ENCODE results near the gene CCDC40.
"Not testable (repeated sequence)": the region's sequence is repeated elsewhere in the genome, so short reads cannot be mapped to it uniquely, and the experiment has no call there.

Gene CCDC40

GRCh38 chr17:80087346-80088265 is 51.2 kb downstream of the CCDC40 start:
- no peak for DNase-seq

GRCh38 chr17:80089762-80090161 is 53.3 kb downstream of the CCDC40 start:
- DNase-seq = no peak

GRCh38 chr17:80090164-80090563 is 53.7 kb downstream of the CCDC40 start:
- not testable (repeated sequence) for DNase-seq

- DNase-seq = no peak
Observed at GRCh38 chr17:80091376-80091775, 54.9 kb downstream of the CCDC40 start.

DNA sequence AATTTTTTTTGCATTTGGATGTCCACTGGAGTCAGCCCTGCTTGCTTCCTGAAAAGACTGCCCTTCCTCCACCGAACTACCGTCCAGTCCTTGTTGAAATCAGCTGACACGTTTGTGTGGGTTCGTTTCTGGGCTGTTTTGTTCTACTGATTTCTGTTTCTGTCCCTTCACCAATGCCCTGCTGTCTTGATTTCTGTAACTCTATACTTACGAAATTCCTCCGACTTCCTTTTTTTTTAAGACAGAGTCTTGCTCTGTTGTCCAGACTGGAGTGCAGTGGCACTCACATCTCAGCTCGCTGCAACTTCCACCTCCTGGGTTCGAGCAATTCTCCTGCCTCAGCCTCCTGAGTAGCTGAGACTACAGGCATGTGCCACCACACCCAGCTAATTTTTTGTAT is 56.5 kb downstream of the CCDC40 start:
- no peak for DNase-seq

DNA sequence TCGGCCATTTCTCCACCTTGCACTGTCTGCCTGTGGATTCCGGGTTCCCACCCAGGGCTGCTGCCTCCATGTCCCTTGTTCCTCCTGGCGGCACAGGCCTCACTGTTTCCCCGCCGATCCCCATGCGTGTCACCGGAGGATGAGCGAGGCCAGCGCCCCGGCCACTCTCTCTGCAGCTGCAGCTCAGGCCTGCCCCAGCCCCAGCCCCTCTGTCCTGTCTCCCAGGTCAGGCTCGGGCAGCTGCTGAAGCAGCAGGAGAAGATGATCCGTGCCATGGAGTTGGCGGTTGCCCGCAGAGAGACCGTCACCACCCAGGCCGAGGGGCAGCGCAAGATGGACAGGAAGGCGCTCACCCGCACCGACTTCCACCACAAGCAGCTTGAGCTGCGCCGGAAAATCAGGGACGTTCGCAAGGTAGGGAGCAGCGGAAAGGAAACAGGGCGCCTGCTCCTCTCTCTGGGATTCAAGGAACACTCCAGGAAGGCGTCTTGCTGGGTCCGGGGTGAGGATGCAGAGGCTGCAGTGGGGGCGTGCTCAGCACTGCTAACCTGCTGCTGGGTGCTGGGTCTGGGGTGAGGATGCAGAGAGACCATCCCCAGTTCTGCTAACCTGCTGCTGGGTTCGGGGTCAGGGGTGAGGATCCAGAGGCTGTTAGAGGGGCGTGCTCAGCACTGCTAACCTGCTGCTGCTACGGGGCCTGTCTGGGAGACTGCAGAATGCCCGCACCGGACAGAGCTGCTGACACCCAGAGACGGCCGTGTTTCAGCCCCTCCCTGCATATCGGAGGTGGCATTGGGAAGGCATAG is 58.8 kb downstream of the CCDC40 start:
- no peak for DNase-seq

DNA sequence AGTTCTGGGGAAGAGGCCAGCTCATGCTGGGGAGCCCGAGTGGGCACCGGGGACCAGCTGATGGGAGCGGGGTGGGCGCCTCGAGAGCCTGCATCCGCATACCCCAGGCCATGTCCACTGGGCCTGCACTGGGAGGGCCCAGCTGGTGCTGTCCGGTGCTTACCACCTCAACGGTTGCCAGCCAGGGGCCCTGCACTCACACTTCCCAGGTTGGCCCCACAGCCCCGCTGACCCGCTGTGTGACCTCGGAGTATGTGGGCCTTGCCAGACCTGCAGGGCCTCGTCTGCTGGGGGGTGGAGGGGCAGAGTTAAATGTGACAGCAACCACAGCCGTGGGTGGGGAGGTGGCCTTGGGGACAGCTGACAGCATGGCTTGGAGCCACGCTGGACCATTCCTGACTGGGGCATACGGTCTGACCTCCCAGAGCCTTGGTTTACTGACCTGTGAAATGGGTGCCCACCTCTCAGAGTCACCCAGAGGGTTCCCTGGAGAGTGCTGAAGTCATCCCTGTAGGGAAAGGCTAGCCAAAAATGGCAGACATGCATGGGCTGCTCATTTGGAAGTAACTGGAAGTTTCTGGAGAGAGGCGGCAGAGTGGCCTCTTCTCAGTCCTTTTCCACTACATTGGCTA is 59.5 kb downstream of the CCDC40 start:
- no peak for DNase-seq

GRCh38 chr17:80096561-80097021 is 60.1 kb downstream of the CCDC40 start:
- no peak for DNase-seq

DNA sequence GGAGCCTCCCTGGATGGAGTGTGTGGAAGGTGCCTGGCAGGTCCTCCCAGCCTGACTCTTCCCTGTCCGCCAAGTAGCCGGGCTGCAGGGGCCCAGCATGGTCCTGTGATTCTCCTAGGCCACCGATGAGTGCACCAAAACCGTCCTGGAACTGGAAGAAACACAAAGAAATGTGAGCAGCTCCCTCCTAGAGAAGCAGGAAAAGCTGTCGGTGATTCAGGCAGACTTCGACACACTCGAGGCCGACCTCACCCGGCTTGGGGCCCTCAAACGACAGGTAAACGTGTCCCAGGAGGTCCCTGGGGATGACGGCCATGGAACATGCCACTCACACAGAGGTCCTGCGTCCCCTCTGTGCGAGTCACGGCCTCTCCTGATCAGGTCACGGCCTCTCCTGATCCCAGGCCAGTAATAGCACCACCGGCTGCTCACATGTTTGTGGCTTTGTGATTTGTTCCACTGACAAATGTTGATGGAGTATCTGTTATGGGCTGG is 60.7 kb downstream of the CCDC40 start:
- no peak for DNase-seq

DNA sequence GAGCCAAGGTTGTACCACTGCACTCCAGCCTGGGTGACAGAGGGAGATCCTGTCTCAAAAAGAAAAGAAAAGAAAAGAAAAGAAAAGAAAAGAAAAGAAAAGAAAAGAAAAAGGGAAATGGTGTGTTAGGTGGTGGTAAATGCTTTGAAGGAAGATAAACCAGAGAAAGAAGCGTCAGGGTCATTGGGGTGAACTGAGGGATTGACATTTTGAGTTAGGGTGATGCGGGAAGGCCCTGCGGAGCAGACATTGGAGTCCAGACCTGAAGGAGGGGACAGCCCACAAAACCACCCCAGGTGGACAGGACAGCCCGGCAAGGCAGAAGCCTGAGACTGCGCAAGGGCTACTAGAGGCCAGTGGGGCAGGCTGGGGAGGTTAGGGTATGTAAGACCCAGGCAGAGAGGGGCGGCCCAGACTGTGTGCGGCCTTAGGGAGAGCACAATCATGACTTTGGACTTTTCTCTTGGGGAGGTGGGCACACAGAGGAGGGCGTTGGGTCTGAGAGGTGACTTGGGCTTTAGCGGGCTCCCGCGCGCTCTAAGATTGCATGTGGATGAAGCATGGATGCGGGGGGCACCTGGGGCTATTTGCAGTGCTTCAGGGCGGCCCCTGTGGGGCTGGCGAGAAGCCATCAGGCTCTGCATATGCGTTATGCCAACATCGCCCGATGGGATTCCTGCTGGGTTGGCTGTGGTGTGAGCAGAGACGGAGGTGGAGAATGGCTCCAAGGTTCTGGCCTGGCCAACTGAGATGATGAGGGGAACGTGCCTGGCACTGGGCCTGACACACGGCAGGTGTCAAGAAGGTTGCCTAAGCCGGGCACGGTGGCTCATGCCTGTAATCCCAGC is 61.6 kb downstream of the CCDC40 start:
- no peak for DNase-seq

GRCh38 chr17:80099291-80100034 is 63.0 kb downstream of the CCDC40 start:
- DNase-seq = no peak

DNA sequence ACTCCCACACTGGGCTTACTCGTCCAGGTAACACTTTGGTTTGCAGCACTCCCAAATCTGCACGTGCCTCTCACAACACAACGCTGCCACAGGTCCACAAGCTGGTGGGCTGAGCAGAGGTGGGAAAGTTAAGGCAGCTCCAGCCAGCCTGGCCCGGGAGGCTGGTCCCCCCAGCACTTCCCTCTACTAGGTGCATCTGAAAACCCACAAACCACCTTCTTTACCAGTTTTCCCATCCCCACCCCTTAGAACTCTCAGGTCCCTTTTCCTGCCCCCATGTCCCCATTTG is 63.5 kb downstream of the CCDC40 start:
- DNase-seq = no peak

DNA sequence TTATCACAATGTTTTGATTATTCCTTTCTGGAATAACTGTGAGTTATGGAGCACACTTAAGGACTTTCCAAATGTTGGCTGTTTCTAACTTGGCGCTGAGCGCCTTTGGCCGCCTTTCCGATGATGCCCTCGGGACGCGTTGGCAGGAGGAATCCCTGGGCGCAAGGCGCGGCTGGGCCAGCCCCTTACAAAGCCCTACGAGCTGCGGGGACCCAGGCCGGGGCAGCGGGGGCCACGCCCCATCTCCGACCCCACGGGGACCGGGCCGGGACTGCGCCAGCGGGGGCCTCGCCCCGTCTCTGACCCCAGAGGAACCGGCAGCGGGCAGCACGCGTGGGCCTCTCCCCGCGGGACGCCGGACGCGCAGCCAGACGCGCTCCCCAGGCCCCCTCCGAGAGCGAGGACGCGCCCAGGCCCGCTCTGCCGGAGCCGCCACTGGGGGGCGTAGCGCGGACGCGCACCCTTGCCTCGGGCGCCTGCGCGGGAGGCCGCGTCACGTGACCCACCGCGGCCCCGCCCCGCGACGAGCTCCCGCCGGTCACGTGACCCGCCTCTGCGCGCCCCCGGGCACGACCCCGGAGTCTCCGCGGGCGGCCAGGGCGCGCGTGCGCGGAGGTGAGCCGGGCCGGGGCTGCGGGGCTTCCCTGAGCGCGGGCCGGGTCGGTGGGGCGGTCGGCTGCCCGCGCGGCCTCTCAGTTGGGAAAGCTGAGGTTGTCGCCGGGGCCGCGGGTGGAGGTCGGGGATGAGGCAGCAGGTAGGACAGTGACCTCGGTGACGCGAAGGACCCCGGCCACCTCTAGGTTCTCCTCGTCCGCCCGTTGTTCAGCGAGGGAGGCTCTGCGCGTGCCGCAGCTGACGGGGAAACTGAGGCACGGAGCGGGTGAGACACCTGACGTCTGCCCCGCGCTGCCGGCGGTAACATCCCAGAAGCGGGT is 64.8 kb downstream of the CCDC40 start, which contains the start of gene GAA:
GAA (plus strand) TSS at position 571 of the 935 bp plus-strand sequence. CDS start 3,006 bp downstream, outside the sequence.
- DNase-seq = peak; percentile 25

DNA sequence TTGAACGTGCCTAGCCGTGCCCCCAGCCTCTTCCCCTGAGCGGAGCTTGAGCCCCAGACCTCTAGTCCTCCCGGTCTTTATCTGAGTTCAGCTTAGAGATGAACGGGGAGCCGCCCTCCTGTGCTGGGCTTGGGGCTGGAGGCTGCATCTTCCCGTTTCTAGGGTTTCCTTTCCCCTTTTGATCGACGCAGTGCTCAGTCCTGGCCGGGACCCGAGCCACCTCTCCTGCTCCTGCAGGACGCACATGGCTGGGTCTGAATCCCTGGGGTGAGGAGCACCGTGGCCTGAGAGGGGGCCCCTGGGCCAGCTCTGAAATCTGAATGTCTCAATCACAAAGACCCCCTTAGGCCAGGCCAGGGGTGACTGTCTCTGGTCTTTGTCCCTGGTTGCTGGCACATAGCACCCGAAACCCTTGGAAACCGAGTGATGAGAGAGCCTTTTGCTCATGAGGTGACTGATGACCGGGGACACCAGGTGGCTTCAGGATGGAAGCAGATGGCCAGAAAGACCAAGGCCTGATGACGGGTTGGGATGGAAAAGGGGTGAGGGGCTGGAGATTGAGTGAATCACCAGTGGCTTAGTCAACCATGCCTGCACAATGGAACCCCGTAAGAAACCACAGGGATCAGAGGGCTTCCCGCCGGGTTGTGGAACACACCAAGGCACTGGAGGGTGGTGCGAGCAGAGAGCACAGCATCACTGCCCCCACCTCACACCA is 65.7 kb downstream of the CCDC40 start:
- no peak for DNase-seq

GRCh38 chr17:80102664-80103448 is 66.4 kb downstream of the CCDC40 start:
- no peak for DNase-seq

GRCh38 chr17:80103449-80104085 is 67.1 kb downstream of the CCDC40 start:
- no peak for DNase-seq

DNA sequence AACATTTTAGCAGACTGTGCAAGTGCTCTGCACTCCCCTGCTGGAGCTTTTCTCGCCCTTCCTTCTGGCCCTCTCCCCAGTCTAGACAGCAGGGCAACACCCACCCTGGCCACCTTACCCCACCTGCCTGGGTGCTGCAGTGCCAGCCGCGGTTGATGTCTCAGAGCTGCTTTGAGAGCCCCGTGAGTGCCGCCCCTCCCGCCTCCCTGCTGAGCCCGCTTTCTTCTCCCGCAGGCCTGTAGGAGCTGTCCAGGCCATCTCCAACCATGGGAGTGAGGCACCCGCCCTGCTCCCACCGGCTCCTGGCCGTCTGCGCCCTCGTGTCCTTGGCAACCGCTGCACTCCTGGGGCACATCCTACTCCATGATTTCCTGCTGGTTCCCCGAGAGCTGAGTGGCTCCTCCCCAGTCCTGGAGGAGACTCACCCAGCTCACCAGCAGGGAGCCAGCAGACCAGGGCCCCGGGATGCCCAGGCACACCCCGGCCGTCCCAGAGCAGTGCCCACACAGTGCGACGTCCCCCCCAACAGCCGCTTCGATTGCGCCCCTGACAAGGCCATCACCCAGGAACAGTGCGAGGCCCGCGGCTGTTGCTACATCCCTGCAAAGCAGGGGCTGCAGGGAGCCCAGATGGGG is 68.0 kb downstream of the CCDC40 start:
- no peak for DNase-seq

DNA sequence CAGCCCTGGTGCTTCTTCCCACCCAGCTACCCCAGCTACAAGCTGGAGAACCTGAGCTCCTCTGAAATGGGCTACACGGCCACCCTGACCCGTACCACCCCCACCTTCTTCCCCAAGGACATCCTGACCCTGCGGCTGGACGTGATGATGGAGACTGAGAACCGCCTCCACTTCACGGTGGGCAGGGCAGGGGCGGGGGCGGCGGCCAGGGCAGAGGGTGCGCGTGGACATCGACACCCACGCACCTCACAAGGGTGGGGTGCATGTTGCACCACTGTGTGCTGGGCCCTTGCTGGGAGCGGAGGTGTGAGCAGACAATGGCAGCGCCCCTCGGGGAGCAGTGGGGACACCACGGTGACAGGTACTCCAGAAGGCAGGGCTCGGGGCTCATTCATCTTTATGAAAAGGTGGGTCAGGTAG is 68.5 kb downstream of the CCDC40 start:
- DNase-seq = no peak

All from DMS 273 treated with DMSO at 0.1 percent for 48 hours (cell line).